Stimulated activated CD8-positive, alpha-beta memory T cell treated with anti-CD3 and anti-CD28 coated beads, Interleukin-7, amount 100 ng/mL, for 48 hours (primary cell): ENCODE measurements around the gene SLC27A4.

Experiments
- DNase-seq, 2 donors: peaks; one replicate each; pipeline ENCODE4 v3.0.0-alpha.2; 2020; ENCODE audit warnings: low read depth in 1 of 2; ENCODE audit errors: extremely low read depth in 1 of 2

Gene SLC27A4

GRCh38 chr9:128390150-128390812 lies 50.0 kb downstream of the SLC27A4 start:
- no peak for DNase-seq

- no peak for DNase-seq
Measured at GRCh38 chr9:128390813-128391711, 50.7 kb downstream of the SLC27A4 start.

DNA sequence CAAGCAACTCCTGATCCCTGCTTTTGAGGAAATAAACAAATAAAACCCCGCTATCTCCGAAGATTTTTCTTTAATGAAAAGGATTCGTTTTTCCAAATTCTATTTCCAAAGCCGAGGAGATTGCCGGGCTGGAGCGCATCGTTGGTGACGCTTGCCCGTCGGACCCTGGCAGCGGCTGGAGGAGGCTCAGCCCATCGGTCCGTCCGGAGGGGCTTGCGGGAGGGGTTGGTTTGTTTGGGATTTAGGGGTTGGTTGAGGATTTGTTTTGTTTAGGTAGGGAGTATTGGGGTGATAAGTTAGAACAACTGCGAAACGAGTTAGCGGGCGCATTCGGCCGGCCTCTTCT lies 51.6 kb downstream of the SLC27A4 start:
- DNase-seq, result no peak

- DNase-seq, result no peak
Measured at GRCh38 chr9:128392302-128393144, 52.2 kb downstream of the SLC27A4 start.

- DNase-seq, result no peak
Measured at GRCh38 chr9:128393145-128393775, 52.9 kb downstream of the SLC27A4 start.

DNA sequence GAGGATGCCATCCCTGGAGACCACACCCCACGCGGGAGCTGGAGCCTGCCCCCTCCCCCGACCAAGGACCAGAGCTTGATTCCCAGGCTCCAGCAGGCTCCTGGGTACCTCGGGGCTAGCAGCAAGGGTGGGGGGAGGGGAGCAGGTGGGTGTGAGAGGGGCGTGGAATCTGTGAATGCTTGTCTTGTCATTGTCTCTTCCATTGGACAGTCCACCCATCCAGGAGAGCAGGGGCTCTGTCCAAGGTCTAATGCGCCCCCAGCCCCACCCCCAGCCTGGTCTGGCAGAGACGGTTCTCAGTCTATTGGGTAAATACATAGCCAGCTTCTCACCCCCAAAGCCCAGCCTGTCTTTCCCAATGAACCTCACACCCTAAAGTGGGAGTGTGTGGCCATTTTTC lies 53.6 kb downstream of the SLC27A4 start:
- no peak for DNase-seq

DNA sequence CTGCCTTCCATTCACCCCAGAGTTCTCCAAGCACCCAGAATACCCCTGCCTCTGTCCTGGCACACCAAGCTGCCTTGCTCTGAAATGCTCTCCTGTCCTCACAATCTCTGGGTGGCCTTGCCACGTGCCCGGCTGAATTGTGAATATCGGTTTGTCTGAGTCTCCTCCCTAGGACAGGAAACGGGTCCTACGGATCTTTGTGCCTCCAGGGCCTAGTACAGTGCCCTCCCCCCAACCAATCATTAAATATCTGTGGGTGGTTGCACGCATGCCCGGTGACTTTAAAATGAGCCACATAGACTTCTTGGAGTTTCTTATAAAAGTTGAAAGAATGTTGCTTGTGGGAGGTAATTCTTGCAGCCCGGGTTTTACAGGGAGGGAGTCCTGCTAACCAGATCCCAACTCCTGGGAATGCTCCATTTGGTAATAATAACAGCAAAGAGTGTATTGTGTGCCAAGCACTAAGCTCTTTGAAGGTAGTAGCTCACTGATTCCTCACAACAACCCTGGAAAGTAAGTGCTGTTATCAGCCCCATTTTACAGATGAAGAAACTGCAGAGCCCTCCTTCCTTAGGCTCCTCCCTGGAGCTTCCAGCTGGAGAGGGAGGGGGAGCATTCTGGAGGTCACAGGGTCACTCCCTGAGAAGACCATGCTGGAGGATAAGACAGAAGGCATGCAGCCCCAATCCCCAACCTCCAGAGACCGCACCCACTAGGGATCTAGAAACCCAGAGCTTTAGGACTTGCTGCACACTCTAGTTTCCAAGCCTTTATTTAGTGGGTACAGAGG lies 54.2 kb downstream of the SLC27A4 start:
- no peak for DNase-seq

GRCh38 chr9:128396970-128397613 lies 56.8 kb downstream of the SLC27A4 start:
- DNase-seq, result no peak

GRCh38 chr9:128397831-128398230 lies 57.5 kb downstream of the SLC27A4 start:
- no peak for DNase-seq

GRCh38 chr9:128399861-128400260 lies 59.5 kb downstream of the SLC27A4 start:
- DNase-seq, result no peak

DNA sequence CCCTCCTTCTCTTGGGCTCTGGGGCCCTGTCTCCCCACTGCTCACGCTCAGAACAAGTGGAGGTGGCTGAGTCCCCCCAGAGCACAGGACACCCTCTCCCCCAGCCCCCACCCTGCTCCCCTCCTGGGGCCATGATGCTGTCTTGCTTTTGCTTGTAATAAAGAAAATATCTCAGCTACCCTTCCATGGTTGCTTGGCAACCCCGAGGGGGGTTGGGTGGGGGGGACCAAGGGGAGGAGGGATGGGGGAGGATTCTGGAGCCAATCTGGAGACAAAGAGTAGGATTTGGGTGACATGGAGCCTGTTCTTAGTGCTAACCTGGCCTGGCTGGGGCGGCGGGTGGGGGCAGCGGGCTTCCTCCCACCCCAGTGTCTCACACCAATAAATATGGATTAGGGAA lies 64.2 kb downstream of the SLC27A4 start:
- DNase-seq, result no peak

DNA sequence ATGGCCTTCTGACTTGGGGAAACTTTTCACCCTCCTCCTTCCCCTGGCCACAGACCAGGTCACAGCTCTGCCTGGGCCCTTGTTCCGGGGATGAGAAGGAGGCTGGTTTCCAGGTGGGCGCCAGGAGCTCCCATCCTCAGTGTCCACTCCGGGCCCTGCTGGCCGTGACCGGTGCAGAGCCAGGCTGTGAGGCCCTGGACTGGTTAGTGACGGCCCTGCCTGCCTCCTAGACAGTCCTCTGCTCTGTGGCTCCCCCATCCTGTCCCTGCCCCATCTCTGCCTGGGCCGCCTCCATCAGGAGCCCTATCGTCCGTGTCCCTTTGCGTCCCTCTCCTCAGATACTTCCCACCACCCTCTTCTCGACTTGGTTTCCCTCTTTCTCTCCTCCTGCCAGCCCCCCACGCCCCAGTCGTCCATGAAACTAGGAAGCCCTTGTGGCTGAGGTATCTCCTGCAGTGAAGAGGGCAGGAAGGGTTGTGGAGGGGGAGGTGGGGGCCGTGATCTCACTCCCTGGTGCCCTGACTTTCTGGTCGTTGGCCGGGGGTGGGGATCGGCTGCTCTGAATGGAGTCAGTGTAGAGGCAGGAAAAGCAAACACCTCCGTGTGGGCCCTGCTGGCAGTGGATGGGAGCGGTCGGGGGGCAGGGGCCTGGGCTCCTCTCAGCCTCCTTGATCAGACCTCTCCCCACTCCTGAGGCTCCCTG lies 64.9 kb downstream of the SLC27A4 start:
- no peak for DNase-seq

DNA sequence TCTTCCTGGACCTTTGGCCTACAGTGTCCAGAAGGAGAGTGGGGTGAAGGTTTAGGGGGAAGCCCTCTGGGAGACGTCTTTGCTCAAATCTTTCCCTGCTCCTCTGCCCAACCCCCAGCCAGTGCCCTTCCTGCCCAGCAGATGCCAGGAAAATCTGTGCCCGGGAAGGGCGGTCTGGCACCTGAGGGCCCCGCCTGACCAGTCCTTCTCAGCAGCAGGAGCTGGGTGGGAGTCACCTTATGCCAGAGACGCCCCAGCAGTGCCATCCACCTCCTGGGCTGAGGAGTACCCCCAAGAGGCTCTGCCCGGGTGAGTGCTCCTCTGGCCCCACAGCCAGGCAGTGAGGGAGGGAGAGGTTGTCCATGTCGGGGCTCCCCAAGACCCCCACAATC lies 65.4 kb downstream of the SLC27A4 start:
- DNase-seq, result no peak

DNA sequence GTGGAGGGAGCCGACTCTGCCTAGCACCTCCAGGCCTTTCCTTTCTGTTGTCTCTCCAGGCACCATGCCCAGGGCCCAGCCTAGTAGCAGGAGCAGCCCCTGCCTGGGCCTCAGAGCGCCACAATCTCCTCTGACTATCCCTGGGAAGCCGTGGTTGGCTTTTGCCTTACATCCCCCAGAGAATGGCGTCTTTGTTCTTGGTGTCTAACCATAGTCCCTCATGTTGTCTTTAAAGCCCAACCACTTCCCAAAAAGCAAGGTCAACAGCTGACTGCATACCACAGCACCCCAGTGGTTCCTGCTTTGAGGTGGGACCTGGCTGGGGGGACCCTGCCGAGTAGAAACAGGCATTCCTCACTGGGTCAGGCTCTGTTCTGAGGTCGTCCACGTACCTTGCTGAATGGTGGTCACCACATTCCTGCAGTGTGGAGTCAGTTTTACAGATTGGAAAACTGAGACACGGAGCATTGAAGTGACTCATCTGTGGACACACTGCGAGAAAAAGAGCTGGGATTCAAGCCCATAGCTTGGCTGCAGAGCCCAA lies 66.6 kb downstream of the SLC27A4 start:
- no peak for DNase-seq

DNA sequence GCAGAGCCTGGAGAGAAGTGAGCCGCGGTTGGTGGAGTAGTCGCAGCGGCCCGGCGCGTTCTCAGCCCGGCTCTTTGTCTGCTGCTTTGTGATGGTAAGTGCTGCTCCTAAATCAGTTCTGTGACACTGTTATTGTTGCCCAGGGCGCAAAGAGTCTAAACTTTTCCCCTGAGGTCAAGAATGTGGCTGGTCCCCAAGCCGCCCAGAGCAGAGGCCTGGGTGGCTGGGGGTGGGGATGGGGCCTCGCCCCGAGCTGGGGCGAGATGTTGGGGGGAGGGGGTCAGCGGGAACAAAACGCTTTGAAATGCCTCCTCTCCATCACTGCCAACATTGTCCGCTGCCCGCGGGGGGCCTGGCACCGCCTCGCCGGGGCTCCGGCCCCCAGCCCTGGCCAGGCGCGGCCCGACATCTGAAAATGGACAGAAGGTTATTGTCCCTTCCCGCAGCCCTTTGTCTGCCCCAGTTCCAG lies 68.7 kb downstream of the SLC27A4 start:
- DNase-seq, result no peak

DNA sequence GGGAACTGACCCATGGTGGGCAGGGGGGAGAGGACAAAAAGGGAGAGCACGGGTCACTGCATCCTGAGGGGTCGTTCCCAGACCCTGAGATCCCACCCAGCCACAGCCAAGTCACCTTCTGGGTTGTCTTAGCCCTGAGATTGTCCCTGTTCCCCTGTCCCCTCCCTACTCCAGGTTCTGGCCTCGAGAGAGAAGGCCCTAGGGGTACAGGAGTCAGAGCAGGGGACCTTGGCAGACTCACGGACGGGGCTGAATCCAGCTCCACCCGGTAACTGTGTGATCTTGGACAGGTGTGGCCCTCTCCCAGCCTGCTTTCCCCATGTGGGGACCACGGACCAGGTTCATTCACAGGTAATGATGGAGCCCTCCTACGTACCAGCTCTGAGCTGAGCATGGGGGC lies 69.1 kb downstream of the SLC27A4 start:
- no peak for DNase-seq

DNA sequence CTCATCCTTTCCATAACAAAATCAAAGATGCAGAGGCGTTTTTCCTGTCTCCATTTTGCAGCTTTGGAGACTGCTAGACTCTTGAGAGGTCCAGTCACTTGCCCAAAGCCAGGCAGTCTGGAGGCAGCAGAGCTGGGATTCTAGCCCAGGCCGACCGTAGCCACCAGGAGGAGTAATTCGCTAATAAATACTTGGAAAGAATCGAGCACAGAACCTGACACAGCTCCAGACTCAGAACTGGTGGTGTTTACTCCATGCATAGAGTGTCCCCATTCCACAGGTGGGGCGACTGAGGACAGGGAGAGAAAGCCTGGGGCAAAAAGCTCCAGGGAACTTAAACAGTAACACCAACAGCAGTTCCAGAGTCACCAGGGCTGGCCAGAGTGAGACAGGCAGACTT lies 69.7 kb downstream of the SLC27A4 start:
- DNase-seq, result no peak
